Endothelial cell of umbilical vein (primary cell): ENCODE results near the gene MYO1E.

ENCODE experiments used
- EZH2 ChIP-seq: IDR thresholded peaks from 2 replicates; pipeline ENCODE4 v1.6.1; 2012; ENCODE audit warnings: borderline replicate concordance, low read depth, mild to moderate bottlenecking, moderate library complexity, low read length, inconsistent platforms; ENCODE audit not compliant: severe bottlenecking
- FOS ChIP-seq: IDR thresholded peaks from 2 replicates; pipeline ENCODE4 v1.6.1; 2011; ENCODE audit warnings: mild to moderate bottlenecking, low read length, moderate library complexity, borderline replicate concordance; ENCODE audit not compliant: insufficient read depth
- GATA2 ChIP-seq: IDR thresholded peaks from 2 replicates; pipeline ENCODE4 v1.7.0; 2011; ENCODE audit warnings: low read depth, mild to moderate bottlenecking, moderate library complexity, mixed read lengths, low read length; ENCODE audit not compliant: insufficient read length, insufficient read depth
- JUN ChIP-seq: IDR thresholded peaks from 2 replicates; pipeline ENCODE4 v1.6.1; 2011; ENCODE audit warnings: borderline replicate concordance, low read depth; ENCODE audit not compliant: insufficient read length, insufficient read depth
- MYC ChIP-seq: IDR thresholded peaks from one replicate; pipeline ENCODE4 v1.6.1; 2011; ENCODE audit warnings: mild to moderate bottlenecking, low read depth, low read length
- POLR2A ChIP-seq: IDR thresholded peaks from 2 replicates; pipeline ENCODE4 v1.6.1; 2012; ENCODE audit warnings: low read depth, mild to moderate bottlenecking, control low read depth, low read length
- POLR2AphosphoS5 ChIP-seq: IDR thresholded peaks from 2 replicates; pipeline ENCODE4 v1.6.1; 2012; ENCODE audit warnings: low read depth, mild to moderate bottlenecking, control low read depth, low read length, moderate library complexity; ENCODE audit not compliant: insufficient read depth
- TF ChIP-seq, protein P1 (sequence below), 2 donors: IDR thresholded peaks; 1 replicate in 1 of 2; 2 replicates in 1 of 2; pipeline ENCODE4 v1.5.1; 2011; ENCODE audit warnings: low read length in 2 of 2, mild to moderate bottlenecking in 2 of 2, moderate library complexity in 2 of 2, control low read depth in 1 of 2, inconsistent platforms in 1 of 2, low read depth in 1 of 2; ENCODE audit not compliant: insufficient read depth in 1 of 2; ENCODE audit errors: extremely low read depth in 1 of 2
- TF ChIP-seq, protein P2 (sequence below): IDR thresholded peaks from 2 replicates; pipeline ENCODE4 v1.6.1; 2011; ENCODE audit not compliant: insufficient read depth, insufficient read length

- TF ChIP-seq, protein P1, sequence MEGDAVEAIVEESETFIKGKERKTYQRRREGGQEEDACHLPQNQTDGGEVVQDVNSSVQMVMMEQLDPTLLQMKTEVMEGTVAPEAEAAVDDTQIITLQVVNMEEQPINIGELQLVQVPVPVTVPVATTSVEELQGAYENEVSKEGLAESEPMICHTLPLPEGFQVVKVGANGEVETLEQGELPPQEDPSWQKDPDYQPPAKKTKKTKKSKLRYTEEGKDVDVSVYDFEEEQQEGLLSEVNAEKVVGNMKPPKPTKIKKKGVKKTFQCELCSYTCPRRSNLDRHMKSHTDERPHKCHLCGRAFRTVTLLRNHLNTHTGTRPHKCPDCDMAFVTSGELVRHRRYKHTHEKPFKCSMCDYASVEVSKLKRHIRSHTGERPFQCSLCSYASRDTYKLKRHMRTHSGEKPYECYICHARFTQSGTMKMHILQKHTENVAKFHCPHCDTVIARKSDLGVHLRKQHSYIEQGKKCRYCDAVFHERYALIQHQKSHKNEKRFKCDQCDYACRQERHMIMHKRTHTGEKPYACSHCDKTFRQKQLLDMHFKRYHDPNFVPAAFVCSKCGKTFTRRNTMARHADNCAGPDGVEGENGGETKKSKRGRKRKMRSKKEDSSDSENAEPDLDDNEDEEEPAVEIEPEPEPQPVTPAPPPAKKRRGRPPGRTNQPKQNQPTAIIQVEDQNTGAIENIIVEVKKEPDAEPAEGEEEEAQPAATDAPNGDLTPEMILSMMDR (IDR thresholded peaks at IDR 0.05; ENCODE audit: extremely low read depth in 1 of 2, insufficient read depth in 1 of 2, low read depth in 1 of 2, low read length in 2 of 2) = no peak
- TF ChIP-seq POLR2A (no peak), EZH2 (no peak), POLR2AphosphoS5 (no peak), JUN (no peak), MYC (no peak), FOS (no peak), GATA2 (no peak)
- TF ChIP-seq, protein P2, sequence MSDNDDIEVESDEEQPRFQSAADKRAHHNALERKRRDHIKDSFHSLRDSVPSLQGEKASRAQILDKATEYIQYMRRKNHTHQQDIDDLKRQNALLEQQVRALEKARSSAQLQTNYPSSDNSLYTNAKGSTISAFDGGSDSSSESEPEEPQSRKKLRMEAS = no peak
Observed at GRCh38 chr15:59378855-59379254, 6.2 kb upstream of the MYO1E start.
